Stimulated activated effector memory CD8-positive, alpha-beta T cell treated with anti-CD3 and anti-CD28 coated beads, Interleukin-12 subunit alpha, Interleukin-12 subunit beta, amount 100 ng/mL, for 72 hours (primary cell): ENCODE results near the gene ZSCAN22.

ENCODE experiments used
- ATAC-seq: fragments of 150-1000 bp; cut with Tn5 transposase; 2 replicates; pipeline ENCODE4 v1.10.0; 2021
- DNase-seq, 2 donors: peaks; one replicate each; pipeline ENCODE4 v3.0.0; 2021 to 2022; ENCODE audit warnings: low spot score in 2 of 2
- H3K27ac Mint-ChIP-seq: one replicate; pipeline ENCODE4 v1.8.0; 2022; ENCODE audit warnings: mild to moderate bottlenecking, mixed read lengths
- H3K36me3 Mint-ChIP-seq: one replicate; pipeline ENCODE4 v1.8.0; 2022; ENCODE audit warnings: mild to moderate bottlenecking, mixed read lengths
- H3K4me1 Mint-ChIP-seq: one replicate; pipeline ENCODE4 v1.8.0; 2022; ENCODE audit warnings: mixed read lengths
- H3K4me3 Mint-ChIP-seq: one replicate; pipeline ENCODE4 v1.8.0; 2022; ENCODE audit warnings: mild to moderate bottlenecking, mixed read lengths
- H3K9me3 Mint-ChIP-seq: one replicate; pipeline ENCODE4 v1.8.0; 2022; ENCODE audit warnings: mixed read lengths

The ZSCAN22 gene

DNA sequence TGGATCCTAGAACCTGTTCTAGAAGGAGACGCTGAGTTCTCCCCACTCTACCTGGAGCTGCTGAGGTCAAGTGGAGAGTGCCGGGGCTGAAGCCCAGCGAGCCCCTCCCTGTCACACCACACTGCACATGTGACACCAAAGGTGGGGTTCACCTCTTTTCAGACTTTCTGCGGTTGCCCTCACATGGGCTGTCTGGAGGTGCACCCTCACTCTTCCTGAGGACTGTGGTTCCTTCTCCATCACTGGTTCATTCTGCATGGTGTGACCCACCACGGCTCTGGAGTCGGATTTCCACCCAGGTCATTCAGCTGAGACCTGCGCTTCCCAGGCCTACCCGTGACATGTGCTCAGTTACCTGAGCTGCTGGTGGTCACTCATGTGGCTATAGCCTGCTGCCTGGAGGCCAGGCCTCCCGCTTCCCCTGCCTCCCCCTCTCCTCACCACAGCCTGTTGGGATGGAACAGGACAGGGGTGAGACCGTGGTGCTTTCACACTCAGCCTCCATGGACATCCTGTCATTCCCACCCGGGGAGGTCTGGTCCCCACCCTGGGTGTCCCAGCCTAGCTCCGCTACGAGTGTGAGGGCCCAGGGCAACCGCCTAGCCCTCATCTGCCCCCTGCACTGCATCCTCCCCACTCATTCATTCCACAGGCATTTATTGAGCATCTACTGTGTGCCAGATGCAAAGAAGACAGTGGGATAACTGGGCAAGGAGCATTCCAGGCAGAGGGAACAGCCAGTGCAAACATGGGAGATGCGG, 27.1 kb downstream of the ZSCAN22 start:
- Mint-ChIP-seq H3K36me3 (peaks cover 19% of the 10 kb centered on the region), H3K4me1 (peaks cover 19% of the 10 kb centered on the region), H3K9me3 (no peaks in the 10 kb centered on the region), H3K4me3 (no peak overlapping the region), H3K27ac (no peak overlapping the region)
- no peak for ATAC-seq
- no peak for DNase-seq

DNA sequence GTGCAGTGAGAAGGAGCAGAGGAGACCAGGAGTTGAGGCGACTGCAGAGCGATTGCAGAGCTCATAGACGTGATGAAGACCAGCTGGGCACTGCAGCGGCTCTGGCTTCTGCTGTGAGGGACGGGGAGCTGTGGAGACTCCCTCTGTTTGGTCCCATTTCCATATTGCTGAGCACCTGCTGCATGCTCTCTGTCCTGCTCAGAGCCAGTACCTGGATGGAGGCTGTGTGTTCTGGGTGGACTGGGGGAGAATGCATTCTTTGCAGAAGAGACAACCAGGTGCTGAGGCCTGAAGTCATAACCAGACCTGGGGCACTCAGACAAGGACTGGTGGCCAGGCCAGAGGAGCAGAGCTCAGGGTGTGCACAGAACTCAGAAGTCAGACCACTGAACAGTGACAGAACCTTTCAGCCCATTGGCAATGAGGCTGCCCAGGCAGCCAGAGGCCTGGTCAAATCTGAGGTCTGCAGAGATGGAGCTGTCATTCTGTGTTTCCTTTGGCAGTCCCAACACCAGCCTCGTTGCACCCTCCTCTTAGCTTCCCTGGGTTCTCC, 27.8 kb downstream of the ZSCAN22 start:
- DNase-seq (no peak), ATAC-seq (no peak)
- Mint-ChIP-seq H3K4me1 (peaks cover 14% of the 10 kb centered on the region), H3K9me3 (no peaks in the 10 kb centered on the region), H3K36me3 (peaks cover 15% of the 10 kb centered on the region), H3K4me3 (no peak overlapping the region), H3K27ac (no peak overlapping the region)

DNA sequence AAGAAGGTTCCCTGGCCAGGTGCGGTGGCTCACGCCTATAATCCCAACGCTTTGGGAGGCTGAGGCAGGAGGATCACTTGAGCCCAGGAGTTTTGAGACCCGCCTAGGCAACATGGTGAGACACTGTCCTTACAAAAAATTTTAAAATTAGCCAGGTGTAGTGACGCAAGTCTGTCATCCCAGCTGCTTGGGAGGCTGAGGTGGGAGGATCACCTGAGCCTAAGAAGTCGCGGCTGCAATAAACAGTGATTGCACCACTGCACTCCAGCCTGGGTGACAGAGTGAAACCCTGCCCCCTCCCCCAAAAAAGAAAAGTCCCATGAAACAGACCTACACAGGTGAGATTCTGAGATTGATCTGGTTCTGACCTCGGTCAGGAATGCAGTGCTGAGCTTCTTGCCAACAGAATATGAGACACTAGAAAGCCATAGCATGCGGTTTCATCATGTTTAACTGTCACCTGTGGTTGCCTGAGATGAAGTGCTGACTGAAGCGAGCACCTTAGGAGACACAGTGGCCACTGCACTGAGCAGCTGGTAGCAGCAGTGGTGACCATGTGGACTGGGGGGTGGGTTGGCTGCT, 28.5 kb downstream of the ZSCAN22 start:
- Mint-ChIP-seq H3K9me3 (no peaks in the 10 kb centered on the region), H3K27ac (no peak overlapping the region), H3K36me3 (peaks cover 10% of the 10 kb centered on the region), H3K4me3 (no peak overlapping the region), H3K4me1 (peaks cover 11% of the 10 kb centered on the region)
- no peak for DNase-seq
- no peak for ATAC-seq

DNA sequence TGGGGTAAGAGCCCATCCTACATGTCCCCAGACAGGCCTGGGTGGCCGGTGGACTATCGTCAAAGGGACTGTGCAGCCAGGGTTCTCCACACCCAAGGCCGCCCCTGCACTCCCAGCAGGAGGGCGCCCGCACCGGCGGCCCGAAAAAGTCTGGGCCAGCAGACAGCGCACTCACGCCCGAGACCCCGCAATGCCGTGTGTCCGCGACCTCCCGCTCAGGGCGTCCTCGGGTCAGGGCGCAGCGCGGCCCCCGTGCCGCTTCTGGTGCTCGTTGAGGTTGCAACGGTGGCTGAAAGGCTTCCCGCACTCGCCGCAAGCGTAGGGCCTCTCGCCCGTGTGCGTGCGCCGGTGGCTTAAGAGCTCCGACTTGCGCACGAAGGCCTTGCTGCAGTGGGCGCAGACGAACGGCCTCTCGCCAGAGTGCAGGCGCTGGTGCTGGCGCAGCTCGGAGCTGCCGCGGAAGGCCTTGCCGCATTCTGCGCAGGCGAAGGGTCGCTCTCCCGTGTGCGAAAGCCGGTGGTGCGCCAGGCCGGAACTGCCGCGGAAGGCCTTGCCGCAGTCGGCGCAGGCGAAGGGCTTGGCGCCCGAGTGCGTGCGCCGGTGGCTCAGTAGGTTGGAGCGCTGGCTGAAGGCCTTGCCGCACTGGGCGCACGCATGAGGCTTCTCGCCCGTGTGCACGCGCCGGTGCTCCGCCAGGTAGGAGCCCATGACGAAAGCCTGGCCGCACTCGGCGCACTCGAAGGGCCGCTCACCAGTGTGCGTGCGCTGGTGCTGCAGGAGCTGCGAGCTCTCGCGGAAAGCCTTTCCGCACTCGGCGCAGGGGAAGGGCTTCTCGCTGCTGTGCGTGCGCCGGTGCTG, 29.3 kb downstream of the ZSCAN22 start:
- Mint-ChIP-seq H3K27ac (no peak overlapping the region), H3K36me3 (peaks cover 10% of the 10 kb centered on the region), H3K4me3 (peak overlapping the region; percentile 43), H3K9me3 (no peaks in the 10 kb centered on the region), H3K4me1 (peaks cover 10% of the 10 kb centered on the region)
- ATAC-seq, result peak; percentile 61
- no peak for DNase-seq

DNA sequence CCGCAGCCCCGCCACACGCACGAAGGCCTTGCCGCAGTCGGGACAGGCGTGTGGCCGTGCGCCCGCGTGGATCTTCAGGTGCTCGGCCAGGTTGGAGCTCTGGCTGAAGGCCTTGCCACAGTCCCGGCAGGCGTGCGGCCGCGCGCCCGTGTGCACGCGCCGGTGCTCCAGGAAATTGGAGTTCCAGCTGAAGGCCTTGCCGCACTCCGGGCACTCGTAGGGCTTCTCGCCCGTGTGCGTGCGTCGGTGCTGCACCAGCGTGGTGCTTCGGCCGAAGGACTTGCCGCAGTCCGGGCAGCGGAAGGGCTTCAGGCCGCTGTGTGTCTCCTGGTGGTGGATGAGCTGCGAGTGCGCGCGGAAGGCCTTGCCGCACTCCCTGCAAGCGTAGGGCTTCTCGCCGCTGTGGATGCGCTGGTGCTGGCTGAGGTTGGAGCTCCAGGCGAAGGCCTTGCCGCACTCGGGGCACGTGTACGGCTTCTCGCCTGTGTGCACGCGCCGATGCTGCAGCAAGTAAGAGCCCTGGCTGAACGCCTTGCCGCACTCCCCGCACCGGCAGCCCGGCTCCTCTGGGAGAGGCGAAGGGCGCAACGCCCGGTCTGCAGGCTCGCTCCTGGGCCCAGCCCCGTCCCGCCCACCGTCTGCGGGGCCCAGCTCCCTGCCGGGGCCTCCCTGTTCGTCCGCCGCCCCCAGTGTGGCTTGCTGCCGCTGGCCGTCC, 30.1 kb downstream of the ZSCAN22 start:
- H3K27ac Mint-ChIP-seq, result no peak overlapping the region
- H3K9me3 Mint-ChIP-seq, result no peaks in the 10 kb centered on the region
- H3K36me3 Mint-ChIP-seq, result peaks cover 7% of the 10 kb centered on the region
- H3K4me3 Mint-ChIP-seq, result peak overlapping the region; percentile 43
- peaks cover 11% of the 10 kb centered on the region for H3K4me1 Mint-ChIP-seq
- no peak for DNase-seq
- no peak for ATAC-seq

DNA sequence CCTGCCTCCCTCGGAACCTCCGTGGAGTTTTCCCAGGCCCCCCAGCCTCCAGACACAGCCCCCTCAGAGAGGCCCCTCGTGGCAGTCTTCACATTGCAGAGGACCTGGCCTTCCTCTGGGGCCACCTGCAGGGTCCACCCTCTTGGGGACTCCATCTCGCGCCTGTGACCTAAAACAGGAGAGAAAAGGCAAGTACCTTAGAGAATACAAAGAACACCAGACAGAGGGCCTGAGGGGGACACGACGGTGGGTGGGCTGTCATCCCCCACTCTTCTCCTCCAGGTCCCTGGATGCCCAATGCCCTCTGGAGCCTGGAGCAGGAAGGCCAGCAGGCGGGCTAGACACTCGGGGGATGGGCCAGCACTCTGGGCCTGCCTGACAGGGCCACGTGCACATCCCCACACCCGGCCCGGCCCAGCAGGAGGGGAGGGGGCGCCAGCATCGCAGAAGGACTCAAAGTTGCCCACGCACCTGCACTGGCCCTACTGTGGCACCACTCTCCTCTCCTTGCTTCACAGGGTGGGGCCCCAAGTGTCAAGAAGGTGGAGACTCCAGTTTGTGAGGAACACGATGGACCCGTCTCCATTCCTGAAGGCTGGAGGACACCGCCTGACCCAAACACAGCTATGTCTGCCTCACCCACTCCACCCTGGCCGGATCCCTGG, 30.8 kb downstream of the ZSCAN22 start:
- H3K4me1 Mint-ChIP-seq, result peaks cover 9% of the 10 kb centered on the region
- ATAC-seq (no peak), DNase-seq (no peak)
- H3K36me3 Mint-ChIP-seq, result peaks cover 10% of the 10 kb centered on the region
- H3K27ac Mint-ChIP-seq, result no peak overlapping the region
- no peaks in the 10 kb centered on the region for H3K9me3 Mint-ChIP-seq
- peak overlapping the region; percentile 43 for H3K4me3 Mint-ChIP-seq

DNA sequence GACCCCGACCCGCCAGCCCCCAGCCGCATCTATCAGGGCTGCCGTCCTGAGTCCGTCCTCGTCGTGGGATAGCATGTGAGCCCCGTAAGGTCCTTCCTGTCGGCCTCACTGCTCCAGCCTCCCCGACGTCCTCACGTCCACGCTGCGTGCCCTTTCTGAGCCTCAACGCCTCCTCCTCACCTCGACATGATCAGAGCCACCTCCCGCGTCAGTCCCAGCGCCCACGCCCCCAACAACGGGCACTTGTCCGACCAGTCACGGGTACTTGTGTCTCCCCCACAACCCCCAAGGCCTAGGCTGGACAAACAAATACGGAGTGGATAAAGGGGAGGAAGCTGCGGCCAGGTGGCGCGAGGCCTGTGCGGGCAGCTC, 35.1 kb downstream of the ZSCAN22 start:
- peaks cover 13% of the 10 kb centered on the region for H3K36me3 Mint-ChIP-seq
- peak overlapping the region; percentile 93 for H3K4me3 Mint-ChIP-seq
- DNase-seq (peak in 1 of 2 donors; percentile 40), ATAC-seq (peak; percentile 27)
- H3K9me3 Mint-ChIP-seq, result no peaks in the 10 kb centered on the region
- peak overlapping the region; percentile 97 for H3K27ac Mint-ChIP-seq
- peaks cover 13% of the 10 kb centered on the region for H3K4me1 Mint-ChIP-seq

DNA sequence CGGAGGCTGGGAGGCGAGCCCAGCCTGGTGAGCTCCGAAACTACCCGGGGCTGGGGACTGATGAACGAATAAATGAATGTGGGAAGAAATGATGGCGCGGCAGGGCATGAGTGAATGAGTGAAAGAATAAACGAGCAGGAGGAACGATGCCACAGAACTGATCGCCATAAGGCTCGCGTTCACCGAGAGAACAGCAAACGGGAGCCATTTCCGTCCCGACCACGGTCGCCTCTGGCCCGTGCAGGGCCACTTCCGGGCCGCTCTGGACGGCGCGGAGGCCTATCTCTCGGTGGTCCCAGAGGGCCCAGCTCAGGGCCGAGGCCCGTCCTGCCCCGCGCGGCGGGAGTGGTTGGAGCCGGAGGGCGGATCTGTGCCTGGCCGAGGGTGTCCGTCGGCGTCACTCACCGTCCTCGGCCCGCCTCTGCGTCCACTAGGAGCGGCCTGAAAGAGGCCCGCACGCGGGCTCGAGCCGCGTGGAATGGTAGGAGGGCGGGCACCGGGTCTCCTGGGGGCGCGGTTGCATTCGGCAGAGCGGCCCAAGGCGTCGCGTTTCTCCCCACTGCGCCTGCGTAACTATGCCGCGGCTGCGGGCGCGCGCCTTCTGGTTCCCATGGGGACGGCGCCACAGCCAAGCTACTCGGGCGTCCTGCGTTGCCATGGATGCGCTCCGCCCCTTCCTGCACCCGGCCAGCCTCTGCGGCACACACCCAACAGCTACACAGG, 35.6 kb downstream of the ZSCAN22 start, which contains the start of gene ZNF497:
Gene ZNF497, minus strand, starts transcription at position 480 of the 723 bp plus-strand sequence. CDS start 5,116 bp downstream, outside the sequence.
- Mint-ChIP-seq H3K4me3 (peak within 1 kb of the TSS; percentile 93), H3K9me3 (no peaks in the 10 kb centered on the region), H3K36me3 (peaks cover 13% of the 10 kb centered on the region), H3K4me1 (peaks cover 13% of the 10 kb centered on the region), H3K27ac (peak within 1 kb of the TSS; percentile 97)
- peak; percentile 93 to 98 for DNase-seq
- peak; percentile 95 for ATAC-seq

DNA sequence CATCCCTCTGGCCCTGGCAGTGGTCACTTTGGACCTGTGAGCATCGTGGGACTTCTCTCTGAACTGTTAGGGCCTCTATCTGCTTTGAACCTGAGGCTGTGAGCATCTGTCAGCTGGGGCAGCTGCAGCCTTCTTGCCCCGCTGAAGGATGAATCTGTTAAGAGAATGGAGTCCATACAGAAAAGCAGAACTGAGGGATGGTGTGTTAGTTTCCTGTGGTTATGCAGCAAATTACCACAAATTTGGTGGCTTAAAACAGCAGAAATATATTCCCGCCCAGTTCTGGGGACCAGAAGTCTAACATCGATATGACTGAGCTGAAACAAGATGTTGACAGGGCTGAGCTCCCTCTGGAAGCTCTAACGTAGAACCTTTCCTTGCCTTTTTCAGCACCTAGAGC, 37.4 kb downstream of the ZSCAN22 start:
- no peak for DNase-seq
- ATAC-seq, result no peak
- Mint-ChIP-seq H3K36me3 (peaks cover 13% of the 10 kb centered on the region), H3K4me1 (peaks cover 13% of the 10 kb centered on the region), H3K4me3 (no peak overlapping the region), H3K27ac (no peak overlapping the region), H3K9me3 (no peaks in the 10 kb centered on the region)

DNA sequence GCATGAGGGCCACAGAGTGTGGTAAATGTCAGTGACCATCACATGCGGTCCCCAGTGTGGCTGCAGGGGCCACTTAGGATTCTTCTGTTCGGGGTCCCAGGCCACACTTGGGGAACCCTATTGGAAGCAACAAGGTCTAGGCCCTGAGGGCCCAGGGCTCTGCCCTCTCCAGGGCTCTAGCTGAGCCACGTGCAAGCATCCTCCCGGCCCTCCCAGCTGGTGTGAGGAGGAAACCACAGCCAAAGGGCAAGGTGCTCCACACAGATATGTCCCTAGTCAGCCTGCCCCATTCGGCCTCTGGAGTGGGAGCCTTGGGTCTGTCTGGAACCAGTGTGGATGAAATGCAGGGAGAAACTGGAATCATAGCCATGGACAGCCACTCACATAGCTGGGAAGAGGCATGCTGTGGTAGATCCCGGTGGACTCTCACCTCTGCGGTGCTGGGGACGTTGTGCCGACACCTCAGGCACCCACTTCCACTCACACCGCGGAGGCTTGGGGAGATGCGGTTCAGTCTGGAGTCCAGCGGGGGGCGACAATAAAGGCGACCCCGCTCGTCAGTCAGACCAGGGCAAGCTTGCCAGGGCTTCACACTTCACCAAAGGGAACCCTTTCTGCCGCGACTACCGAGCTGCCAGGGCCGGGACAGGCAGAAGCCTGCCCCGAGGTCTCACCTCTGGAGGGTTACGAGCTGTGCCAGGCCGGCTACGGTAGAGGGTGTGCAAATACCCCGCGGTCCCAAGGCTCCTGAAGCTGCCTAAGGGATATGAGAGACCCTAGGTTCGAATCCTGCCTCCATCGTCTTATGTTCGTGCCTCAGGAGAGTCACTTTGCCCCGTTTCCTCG, 40.0 kb downstream of the ZSCAN22 start:
- no peak for DNase-seq
- no peak for ATAC-seq
- H3K4me3 Mint-ChIP-seq, result no peak overlapping the region
- H3K36me3 Mint-ChIP-seq, result peaks cover 12% of the 10 kb centered on the region
- peaks cover 10% of the 10 kb centered on the region for H3K4me1 Mint-ChIP-seq
- H3K27ac Mint-ChIP-seq, result no peak overlapping the region
- H3K9me3 Mint-ChIP-seq, result no peaks in the 10 kb centered on the region

DNA sequence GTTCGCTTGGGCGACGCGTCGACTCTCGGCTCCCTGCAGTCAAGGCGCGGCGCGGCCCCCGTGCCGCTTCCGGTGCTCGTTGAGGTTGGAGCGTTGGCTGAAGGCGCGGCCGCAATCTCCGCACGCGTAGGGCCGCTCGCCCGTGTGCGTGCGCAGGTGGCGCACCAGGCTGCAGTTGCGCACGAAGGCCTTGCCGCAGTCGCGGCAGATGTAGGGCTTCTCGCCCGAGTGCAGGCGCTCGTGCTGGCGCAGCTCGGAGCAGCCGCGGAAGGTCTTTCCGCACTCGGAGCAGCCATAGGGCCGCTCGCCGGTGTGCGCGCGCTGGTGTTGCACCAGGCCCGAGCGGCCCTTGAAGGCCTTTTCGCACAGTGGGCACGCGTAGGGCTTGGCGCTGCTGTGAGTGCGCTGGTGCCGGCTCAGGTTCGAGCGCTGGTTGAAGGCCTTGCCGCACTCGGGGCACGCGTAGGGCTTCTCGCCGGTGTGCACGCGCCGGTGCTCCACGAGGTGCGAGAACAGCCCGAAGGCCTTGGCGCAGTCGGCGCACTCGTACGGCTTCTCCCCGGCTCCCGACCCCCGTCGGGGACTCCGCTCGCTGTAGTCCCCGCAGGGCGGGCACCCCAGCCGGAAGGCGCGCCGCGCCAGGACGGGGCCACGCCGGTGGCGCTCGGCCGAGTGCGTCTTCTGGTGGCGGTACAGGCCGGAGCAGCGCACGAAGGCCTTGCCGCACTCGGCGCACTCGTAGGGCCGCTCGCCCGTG, 41.1 kb downstream of the ZSCAN22 start:
- Mint-ChIP-seq H3K9me3 (no peaks in the 10 kb centered on the region), H3K36me3 (peaks cover 1% of the 10 kb centered on the region), H3K4me1 (peaks cover 2% of the 10 kb centered on the region), H3K27ac (no peak overlapping the region), H3K4me3 (no peak overlapping the region)
- no peak for ATAC-seq
- DNase-seq, result no peak

DNA sequence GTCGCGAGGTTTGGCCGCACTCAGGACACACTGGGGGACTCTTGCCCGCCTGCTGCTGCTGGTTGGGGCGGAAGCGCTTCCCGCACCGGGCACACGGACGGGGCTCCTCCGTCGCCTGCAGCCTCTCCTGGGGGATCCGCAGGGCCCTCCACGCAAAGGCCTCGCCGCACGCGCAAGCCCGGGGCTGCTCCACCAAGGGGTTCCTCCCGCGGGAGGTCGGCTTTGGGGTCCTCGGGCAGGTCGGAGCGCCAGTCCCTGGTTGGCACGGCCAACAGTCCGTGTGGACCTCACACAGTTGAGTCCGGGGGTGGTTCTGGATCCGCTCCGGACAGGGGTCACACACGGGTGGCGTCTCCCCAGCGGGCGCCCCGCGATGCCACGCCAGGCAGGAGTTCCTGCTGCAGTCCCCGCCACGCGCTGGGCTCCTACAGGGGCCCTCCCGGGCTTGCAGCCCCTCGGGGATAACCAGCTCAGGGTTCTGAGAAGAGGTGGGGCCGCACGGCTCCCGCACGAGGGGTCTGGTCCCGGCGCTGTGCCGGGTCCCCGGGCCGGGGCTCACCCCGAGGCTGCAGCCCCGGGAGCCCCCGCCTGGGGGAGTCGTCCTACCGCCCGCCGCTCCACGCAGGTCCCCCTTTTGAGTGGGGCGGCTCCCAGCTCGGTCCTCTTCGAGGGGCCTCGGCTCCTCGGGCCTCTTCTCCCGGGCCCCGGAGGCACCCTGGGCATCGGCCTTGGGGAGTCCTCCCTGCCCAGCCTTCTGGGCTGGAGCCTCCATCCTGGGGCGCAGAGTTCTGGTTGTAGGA, 42.0 kb downstream of the ZSCAN22 start:
- ATAC-seq, result no peak
- Mint-ChIP-seq H3K27ac (no peak overlapping the region), H3K36me3 (no peaks in the 10 kb centered on the region), H3K9me3 (no peaks in the 10 kb centered on the region), H3K4me3 (no peak overlapping the region), H3K4me1 (no peaks in the 10 kb centered on the region)
- no peak for DNase-seq
